Measurements from ENCODE around the gene YWHAH. TPM values are rescaled to one million over a fixed set of nuclear protein-coding genes. Genes with fewer than 3 reads are reported as not detected.

YWHAH gene
- total and polyA plus RNA-seq, 2 of the 8 experiments (the other 6 are each of a cell fraction or from before 2014, with no cell fraction given), result 146 to 247 TPM

DNA sequence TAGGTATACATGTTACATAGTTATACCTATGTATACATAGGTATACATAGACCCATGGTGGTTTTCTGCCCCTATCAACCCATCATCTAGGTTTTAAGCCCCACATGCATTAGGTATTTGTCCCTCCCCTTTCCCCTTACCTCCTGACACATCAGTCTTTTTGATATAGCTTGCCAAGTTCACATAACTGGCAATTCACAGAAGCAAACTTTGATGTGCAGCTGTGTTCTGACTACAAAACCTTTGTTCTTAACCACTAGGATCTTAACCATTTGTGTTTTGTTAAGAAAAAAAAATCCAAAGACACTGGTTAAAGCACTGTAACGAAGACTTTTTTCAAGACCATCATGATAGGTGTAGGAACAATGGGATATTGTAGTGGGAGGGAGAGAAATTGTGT lies 55.8 kb downstream of the YWHAH start:
- ChIA-PET CTCF (ENCODE audit: partially characterized antibody) (no interaction called here), POLR2A (ENCODE audit: partially characterized antibody) (interaction anchor here (0.6 kb wide), 2 partner anchors 15 to 23 kb away, joined by 3 to 4 read pairs; no protein-coding TSS in a partner anchor)
- H3K23me2 ChIP-seq (ENCODE audit: low read depth, low read length), result no peaks in the 10 kb centered on the region
- H3K4me2 ChIP-seq (ENCODE audit: insufficient read depth in 1 of 2, low read depth in 2 of 2, low read length in 2 of 2), result no peak overlapping the region
- H3K14ac ChIP-seq (ENCODE audit: insufficient read length), result no peak overlapping the region
- H3K36me3 ChIP-seq (ENCODE audit: control insufficient read depth in 2 of 4, insufficient read depth in 4 of 4, low read length in 3 of 4), result no peaks in the 10 kb centered on the region
- no peak overlapping the region for H3K9ac ChIP-seq (replicated peaks in 1 of 4; ENCODE audit: extremely low read depth in 1 of 4, low read depth in 3 of 4, low read length in 3 of 4)
- H3K79me2 ChIP-seq (ENCODE audit: control insufficient read depth in 1 of 2, insufficient read depth in 2 of 2, low read length in 2 of 2), result no peaks in the 10 kb centered on the region
- H2BK5ac ChIP-seq (ENCODE audit: low read depth, low read length), result no peak overlapping the region
- H2BK12ac ChIP-seq (ENCODE audit: low read depth, low read length), result no peak overlapping the region
- H4K20me1 ChIP-seq (replicated peaks in 1 of 2; ENCODE audit: control insufficient read depth in 1 of 2, insufficient read depth in 2 of 2, low read length in 2 of 2), result no peaks in the 10 kb centered on the region
- no peak overlapping the region for H4K5ac ChIP-seq (ENCODE audit: insufficient read length, low read depth, low read length)
- H4K8ac ChIP-seq (ENCODE audit: extremely low read depth, insufficient read depth, low read length), result no peak overlapping the region
- no peak overlapping the region for H3K56ac ChIP-seq (replicated peaks; ENCODE audit: insufficient read length, low read depth, low read length)
- no peak overlapping the region for H3K4ac ChIP-seq (replicated peaks; ENCODE audit: insufficient read length, low read depth, low read length)
- no peak for FAIRE-seq
- no peaks in the 10 kb centered on the region for H3K27me3 ChIP-seq (replicated peaks in 1 of 4; ENCODE audit: control insufficient read depth in 3 of 4, extremely low read depth in 1 of 4, insufficient read depth in 3 of 4, low read length in 3 of 4)
- no peak overlapping the region for H2AK5ac ChIP-seq (ENCODE audit: low read depth, low read length)
- H3K9me3 ChIP-seq (ENCODE audit: insufficient read depth in 2 of 2, low read depth in 1 of 2, low read length in 1 of 2), result no peaks in the 10 kb centered on the region
- 92% methylated on average over 1 of the region's 1 CpG; no CpG with 5 or more reads in 1 of the 2 experiments for WGBS, 2 experiments (ENCODE audit: extremely low coverage in 1 of 2, insufficient coverage in 1 of 2, insufficient read length in 1 of 2, insufficient replicate concordance in 2 of 2, low coverage in 1 of 2, low lambda C conversion rate in 2 of 2, missing lambda C conversion rate in 1 of 2)
- no peak overlapping the region for H3K18ac ChIP-seq (ENCODE audit: extremely low read depth, low read length)
- no peak overlapping the region for H2AFZ ChIP-seq (ENCODE audit: low read length)
- H3K79me1 ChIP-seq (ENCODE audit: low read depth, low read length), result no peaks in the 10 kb centered on the region
- no peak overlapping the region for H2BK20ac ChIP-seq (ENCODE audit: low read length)
- no peak overlapping the region for H2BK15ac ChIP-seq (ENCODE audit: low read length)
- no peak overlapping the region for H3K27ac ChIP-seq (ENCODE audit: low read depth, low read length)
- no peak overlapping the region for H3K4me3 ChIP-seq (ENCODE audit: extremely low read depth in 1 of 4, insufficient read depth in 2 of 4, low read depth in 3 of 4, low read length in 4 of 4)
- DNase-seq (ENCODE audit: low read depth in 1 of 2, low spot score in 2 of 2), result no peak
- H3K23ac ChIP-seq (ENCODE audit: insufficient read length), result no peak overlapping the region
- no peak overlapping the region for H2BK120ac ChIP-seq (replicated peaks; ENCODE audit: low read depth, low read length)
- no peaks in the 10 kb centered on the region for H3K4me1 ChIP-seq (replicated peaks in 1 of 4; ENCODE audit: control insufficient read depth in 3 of 4, insufficient read depth in 4 of 4, low read length in 3 of 4)
- H4K91ac ChIP-seq (replicated peaks; ENCODE audit: insufficient read length, low read length), result no peak overlapping the region
- TF ChIP-seq E2F6 (IDR thresholded peaks at IDR 0.05) (no peak), RXRA (IDR thresholded peaks at IDR 0.05; ENCODE audit: insufficient read depth, low read depth, low read length) (no peak), EGR1 (IDR thresholded peaks at IDR 0.05; ENCODE audit: borderline replicate concordance, low read depth, low read length) (no peak), TAF7 (optimal IDR thresholded peaks at IDR 0.05; ENCODE audit: borderline replicate concordance, low read depth, low read length) (no peak), RFX5 (IDR thresholded peaks at IDR 0.05; ENCODE audit: borderline replicate concordance, low read depth, low read length) (no peak), PHF8 (conservative IDR thresholded peaks at IDR 0.05; ENCODE audit: low read depth, low read length) (no peak), ASH2L (IDR thresholded peaks at IDR 0.05; ENCODE audit: low read length) (no peak), ZNF274 (IDR thresholded peaks at IDR 0.05; ENCODE audit: borderline replicate concordance, extremely low read depth, low read length) (no peak), JUN (IDR thresholded peaks at IDR 0.05; ENCODE audit: low read depth, low read length) (no peak), CEBPB (IDR thresholded peaks at IDR 0.05; ENCODE audit: low read depth, low read length) (no peak), CBX8 (IDR thresholded peaks at IDR 0.05; ENCODE audit: borderline replicate concordance, low read depth, low read length) (no peak), SAP30 (IDR thresholded peaks at IDR 0.05; ENCODE audit: insufficient read depth, insufficient replicate concordance, low read length) (no peak)
- TF ChIP-seq, protein P1, sequence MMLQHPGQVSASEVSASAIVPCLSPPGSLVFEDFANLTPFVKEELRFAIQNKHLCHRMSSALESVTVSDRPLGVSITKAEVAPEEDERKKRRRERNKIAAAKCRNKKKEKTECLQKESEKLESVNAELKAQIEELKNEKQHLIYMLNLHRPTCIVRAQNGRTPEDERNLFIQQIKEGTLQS (IDR thresholded peaks at IDR 0.05; ENCODE audit: insufficient read depth, low read depth, low read length), result no peak

Measured in H1 (cell line).